BLaER1 (cell line): ENCODE results near the gene EDA.
"Not testable (repeated sequence)": the region's sequence is repeated elsewhere in the genome, so short reads cannot be mapped to it uniquely, and the experiment has no call there.

Experiments used
- H3K27ac ChIP-seq: shearing (Covaris generic); formaldehyde crosslinking; 2 replicates; pipeline ENCODE4 v1.8.1; 2022
- H3K27me3 ChIP-seq: shearing (Covaris generic); formaldehyde crosslinking; 2 replicates; pipeline ENCODE4 v1.8.1; 2022
- H3K36me3 ChIP-seq: shearing (Covaris generic); formaldehyde crosslinking; 2 replicates; pipeline ENCODE4 v1.8.1; 2022
- H3K4me1 ChIP-seq: shearing (Covaris generic); formaldehyde crosslinking; 2 replicates; pipeline ENCODE4 v1.8.1; 2022
- H3K4me2 ChIP-seq: shearing (Covaris generic); formaldehyde crosslinking; 2 replicates; pipeline ENCODE4 v1.8.1; 2022
- H3K4me3 ChIP-seq: shearing (Covaris generic); formaldehyde crosslinking; 2 replicates; pipeline ENCODE4 v1.8.1; 2022
- H3K9ac ChIP-seq: shearing (Covaris generic); formaldehyde crosslinking; 2 replicates; pipeline ENCODE4 v1.8.1; 2022
- H3K9me3 ChIP-seq: shearing (Covaris generic); formaldehyde crosslinking; 2 replicates; pipeline ENCODE4 v1.8.1; 2022
- H4K20me1 ChIP-seq: shearing (Covaris generic); formaldehyde crosslinking; 2 replicates; pipeline ENCODE4 v1.8.1; 2022
- Cebpa-rat ChIP-seq: shearing (Covaris generic); IDR thresholded peaks from 2 replicates; pipeline ENCODE4 v1.8.1; 2022

The EDA gene

DNA sequence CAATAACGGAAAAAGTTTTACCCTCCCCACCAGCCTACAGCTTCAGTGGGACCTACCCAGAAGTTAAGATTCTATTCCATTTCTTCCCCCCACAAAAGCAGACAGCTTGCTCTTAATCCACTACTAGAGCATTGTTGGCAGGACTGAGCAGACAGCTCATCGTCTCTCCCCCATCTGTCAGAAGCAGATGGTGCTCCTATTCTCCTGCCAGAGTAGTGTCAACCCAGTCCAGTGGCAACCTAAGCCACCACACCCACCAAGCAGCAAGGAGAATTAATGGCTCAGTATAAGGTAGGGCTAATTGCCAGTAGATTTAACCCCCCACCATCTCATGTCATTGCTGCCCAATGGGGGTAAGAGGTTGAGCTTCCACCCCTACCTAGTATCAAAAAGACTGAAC, 371.8 kb downstream of the EDA start:
- H3K9me3 ChIP-seq, result no peaks in the 10 kb centered on the region
- no peaks in the 10 kb centered on the region for H3K4me1 ChIP-seq
- H3K9ac ChIP-seq, result no peak overlapping the region
- no peak for TF ChIP-seq Cebpa-rat
- no peak overlapping the region for H3K27ac ChIP-seq
- H4K20me1 ChIP-seq, result no peaks in the 10 kb centered on the region
- H3K36me3 ChIP-seq, result no peaks in the 10 kb centered on the region
- no peak overlapping the region for H3K4me3 ChIP-seq
- no peak overlapping the region for H3K4me2 ChIP-seq
- peaks cover 20% of the 10 kb centered on the region for H3K27me3 ChIP-seq

DNA sequence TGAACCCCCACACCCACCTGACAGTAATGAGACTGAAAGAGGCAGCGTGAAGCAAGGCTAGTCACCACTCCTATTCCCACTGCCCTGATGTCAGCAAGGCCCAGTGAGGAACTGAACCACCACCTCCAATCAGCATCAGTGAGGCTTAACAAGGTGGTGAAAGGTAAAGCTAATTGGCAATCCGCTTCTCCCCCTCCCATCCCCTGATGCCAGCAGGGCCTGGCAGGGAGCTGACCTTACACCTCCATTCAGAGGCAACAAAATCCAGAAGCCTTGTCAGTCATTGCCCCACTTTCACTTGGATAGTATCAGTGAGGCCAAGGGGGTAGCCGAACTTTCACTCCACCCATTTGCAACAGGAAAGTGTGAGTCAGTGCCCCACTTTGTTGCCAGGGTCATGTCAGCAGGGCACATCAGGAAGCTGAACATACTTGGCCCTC, 373.1 kb downstream of the EDA start:
- H3K36me3 ChIP-seq, result no peaks in the 10 kb centered on the region
- H4K20me1 ChIP-seq, result no peaks in the 10 kb centered on the region
- no peak overlapping the region for H3K4me3 ChIP-seq
- H3K27ac ChIP-seq, result no peak overlapping the region
- no peaks in the 10 kb centered on the region for H3K9me3 ChIP-seq
- H3K4me1 ChIP-seq, result no peaks in the 10 kb centered on the region
- no peak overlapping the region for H3K9ac ChIP-seq
- no peak overlapping the region for H3K4me2 ChIP-seq
- peaks cover 24% of the 10 kb centered on the region for H3K27me3 ChIP-seq
- no peak for TF ChIP-seq Cebpa-rat

DNA sequence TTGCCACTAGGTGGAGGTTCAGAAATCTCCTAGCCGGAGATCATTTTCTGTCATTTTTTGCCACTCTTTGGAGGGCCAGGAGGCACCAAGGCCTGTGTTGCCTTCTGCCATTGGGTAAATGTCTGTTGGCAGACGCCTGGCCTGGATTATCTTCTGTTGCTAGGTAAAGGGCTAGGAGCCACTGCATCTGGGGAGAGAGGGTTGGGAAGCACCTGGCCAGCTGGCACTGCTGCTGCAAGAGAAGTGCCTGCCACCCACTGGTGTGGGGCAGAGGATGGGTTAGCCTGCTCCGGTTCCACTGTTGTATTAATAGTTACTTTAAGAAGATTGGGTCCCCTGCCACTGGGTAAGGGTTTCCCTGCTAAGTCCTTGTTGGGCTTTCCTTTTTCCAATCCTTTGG, 375.8 kb downstream of the EDA start:
- Histone ChIP-seq H3K36me3 (no peaks in the 10 kb centered on the region), H4K20me1 (no peaks in the 10 kb centered on the region), H3K27ac (no peak overlapping the region), H3K4me1 (no peaks in the 10 kb centered on the region), H3K4me3 (no peak overlapping the region), H3K4me2 (no peak overlapping the region), H3K27me3 (peaks cover 42% of the 10 kb centered on the region), H3K9me3 (no peaks in the 10 kb centered on the region), H3K9ac (no peak overlapping the region)
- TF ChIP-seq Cebpa-rat, result no peak

DNA sequence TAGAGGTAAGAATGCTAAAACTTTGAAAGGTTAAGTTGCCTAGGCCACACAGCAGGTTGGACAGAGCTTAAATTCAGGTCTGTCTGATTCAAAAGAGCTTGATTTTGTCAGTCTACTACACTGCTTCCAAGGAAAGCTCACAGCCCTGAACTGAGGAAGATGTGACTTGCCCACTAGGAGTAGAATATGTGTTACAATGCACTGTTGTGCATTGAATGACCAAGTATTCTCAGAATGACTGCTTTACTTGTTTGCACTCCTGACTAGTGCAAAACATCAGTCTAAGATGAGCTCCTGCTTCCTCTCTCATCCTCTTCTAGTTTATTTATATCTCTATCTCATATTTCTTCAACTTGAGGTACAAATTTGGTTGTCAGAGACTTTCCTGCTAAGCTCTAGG, 377.6 kb downstream of the EDA start:
- Histone ChIP-seq H3K4me1 (no peaks in the 10 kb centered on the region), H3K9me3 (no peaks in the 10 kb centered on the region), H4K20me1 (no peaks in the 10 kb centered on the region), H3K9ac (no peak overlapping the region), H3K4me3 (no peak overlapping the region), H3K36me3 (no peaks in the 10 kb centered on the region), H3K4me2 (no peak overlapping the region), H3K27ac (no peak overlapping the region), H3K27me3 (peaks cover 44% of the 10 kb centered on the region)
- no peak for TF ChIP-seq Cebpa-rat

DNA sequence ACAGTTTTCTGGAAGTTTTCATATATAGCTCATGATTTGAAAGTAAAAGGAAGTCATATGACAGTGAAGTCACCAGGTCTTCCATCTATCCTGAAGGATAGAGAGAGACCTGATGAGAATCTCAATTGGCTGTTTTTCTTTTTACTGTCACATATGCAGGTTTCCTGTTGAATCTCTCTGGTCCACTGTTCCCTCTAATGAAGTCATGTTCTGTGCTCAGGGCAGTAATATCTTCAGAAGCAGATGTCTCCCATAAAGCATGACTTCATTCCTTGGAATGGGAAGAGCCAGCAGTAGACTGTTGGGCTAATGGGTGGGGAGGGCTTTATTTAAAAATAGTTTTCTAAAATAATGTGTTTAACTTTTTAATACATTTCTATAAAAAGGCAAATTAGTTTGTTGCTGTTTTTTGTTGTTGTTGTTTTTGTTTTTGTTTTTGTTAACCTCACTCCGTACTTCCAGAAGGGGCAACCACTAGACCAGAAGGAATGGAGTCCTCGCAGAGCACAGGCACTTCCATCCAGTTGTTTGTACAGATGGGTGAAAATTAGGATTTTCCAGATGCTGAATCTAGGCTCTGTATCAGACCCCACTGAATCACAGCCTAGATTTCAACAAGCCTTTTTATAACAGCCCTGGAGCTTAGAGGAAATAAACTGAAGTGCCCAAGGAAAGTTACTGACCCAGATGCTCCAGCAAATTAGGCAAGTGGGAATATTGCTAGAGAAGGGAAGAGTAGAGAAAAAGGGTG, 379.6 kb downstream of the EDA start:
- no peak overlapping the region for H3K4me2 ChIP-seq
- H4K20me1 ChIP-seq, result no peaks in the 10 kb centered on the region
- TF ChIP-seq Cebpa-rat, result no peak
- no peaks in the 10 kb centered on the region for H3K36me3 ChIP-seq
- no peak overlapping the region for H3K9ac ChIP-seq
- H3K4me1 ChIP-seq, result no peaks in the 10 kb centered on the region
- no peak overlapping the region for H3K4me3 ChIP-seq
- H3K27ac ChIP-seq, result no peak overlapping the region
- H3K9me3 ChIP-seq, result no peaks in the 10 kb centered on the region
- peaks cover 34% of the 10 kb centered on the region for H3K27me3 ChIP-seq

DNA sequence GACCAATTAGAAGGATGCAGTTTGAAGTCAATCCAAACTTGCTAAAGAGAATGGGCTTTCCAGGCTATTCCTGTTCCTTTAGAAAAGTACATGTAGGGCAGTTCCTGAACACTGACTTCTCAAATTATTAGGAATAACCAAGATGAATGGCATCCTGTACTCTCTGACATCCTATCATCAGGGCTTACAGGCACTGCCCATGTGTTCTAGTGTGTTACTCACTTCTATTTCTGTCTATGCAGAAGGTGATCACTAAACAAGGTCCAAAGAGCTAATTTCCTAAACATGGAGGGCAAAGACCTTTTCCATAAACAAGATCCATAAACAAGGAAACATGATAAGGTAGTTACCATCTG, 380.2 kb downstream of the EDA start:
- no peaks in the 10 kb centered on the region for H3K4me1 ChIP-seq
- H3K4me3 ChIP-seq, result no peak overlapping the region

DNA sequence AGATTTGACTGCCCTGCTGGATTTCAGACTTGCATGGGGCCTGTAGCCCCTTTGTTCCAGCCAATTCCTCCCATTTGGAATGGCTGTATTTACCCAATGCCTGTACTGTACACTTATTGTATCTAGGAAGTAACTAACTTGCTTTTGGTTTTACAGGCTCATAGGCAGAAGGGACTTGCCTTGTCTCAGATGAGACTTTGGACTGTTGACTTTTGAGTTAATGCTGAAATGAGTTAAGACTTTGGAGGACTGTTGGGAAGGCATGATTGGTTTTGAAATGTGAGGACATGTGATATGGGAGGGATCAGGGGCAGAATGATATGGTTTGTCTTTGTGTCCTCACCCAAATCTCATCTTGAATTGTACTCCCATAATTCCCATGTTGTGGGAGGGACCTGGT, 382.4 kb downstream of the EDA start:
- H3K9ac ChIP-seq, H3K36me3 ChIP-seq, H4K20me1 ChIP-seq, H3K4me3 ChIP-seq, H3K27ac ChIP-seq, H3K4me1 ChIP-seq, H3K9me3 ChIP-seq, H3K4me2 ChIP-seq: not testable (repeated sequence)
- peaks cover 45% of the 10 kb centered on the region for H3K27me3 ChIP-seq

More for the DNA sequence above, 380.2 kb downstream of the EDA start:
- TF ChIP-seq Cebpa-rat, result no peak
- Histone ChIP-seq H3K27me3 (peaks cover 34% of the 10 kb centered on the region), H3K9me3 (no peaks in the 10 kb centered on the region), H3K9ac (no peak overlapping the region), H4K20me1 (no peaks in the 10 kb centered on the region), H3K27ac (no peak overlapping the region), H3K4me2 (no peak overlapping the region), H3K36me3 (no peaks in the 10 kb centered on the region)

DNA sequence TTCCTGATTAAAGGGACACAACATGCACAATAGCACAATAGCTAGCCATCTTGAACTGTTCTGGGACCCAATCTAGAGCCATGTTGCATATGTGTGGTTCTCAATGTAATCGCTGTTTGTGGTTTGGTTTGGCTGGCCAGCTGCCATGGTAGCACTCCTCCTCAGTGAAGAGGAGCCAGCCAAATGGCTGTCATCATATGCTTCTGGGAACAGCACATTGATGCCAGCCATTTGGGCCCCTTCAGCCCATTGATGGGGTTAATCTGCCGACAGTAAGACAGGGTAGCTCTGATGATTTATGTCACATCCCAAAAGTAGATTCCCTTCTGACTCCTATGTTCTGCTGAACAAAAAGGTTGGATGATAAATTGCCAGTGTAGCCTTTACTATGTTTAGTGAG, 385.4 kb downstream of the EDA start:
- no peak for TF ChIP-seq Cebpa-rat
- H3K27ac ChIP-seq, result no peak overlapping the region
- H3K27me3 ChIP-seq, result peaks cover 35% of the 10 kb centered on the region
- H4K20me1 ChIP-seq, result no peaks in the 10 kb centered on the region
- H3K9ac ChIP-seq, result no peak overlapping the region
- no peak overlapping the region for H3K4me3 ChIP-seq
- H3K4me2 ChIP-seq, result no peak overlapping the region
- no peaks in the 10 kb centered on the region for H3K4me1 ChIP-seq
- no peaks in the 10 kb centered on the region; the same call in 1 of the 2 replicates for H3K9me3 ChIP-seq
- no peaks in the 10 kb centered on the region for H3K36me3 ChIP-seq

DNA sequence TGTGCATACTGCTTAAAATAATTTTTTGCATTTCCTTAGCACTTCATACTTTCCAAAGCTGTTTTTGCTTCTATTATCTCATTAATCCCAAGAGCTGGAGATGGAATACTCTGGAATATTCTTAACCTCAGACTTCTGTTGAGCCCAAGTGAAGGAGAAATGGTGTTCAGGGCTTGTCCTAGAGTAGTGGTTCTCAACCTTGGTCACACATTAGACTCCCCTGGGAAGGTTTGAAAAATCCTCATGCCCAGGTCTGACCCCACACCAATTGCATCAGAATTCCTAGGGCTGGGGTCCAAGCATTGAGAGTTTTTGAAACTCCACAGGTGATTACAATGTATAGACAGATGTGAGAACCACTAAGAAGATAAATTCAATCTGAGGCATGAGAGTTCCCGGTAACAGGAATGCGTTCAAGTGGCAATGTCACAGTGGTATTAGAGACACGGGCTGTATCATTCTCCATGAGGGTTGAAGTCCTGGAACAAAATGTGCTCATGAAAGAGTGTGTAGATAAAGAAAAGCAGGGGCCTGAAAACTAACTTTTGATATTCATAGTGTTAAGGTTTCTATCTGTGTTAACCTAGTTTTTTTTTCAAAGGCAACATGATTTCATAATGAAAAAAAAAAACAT, 385.9 kb downstream of the EDA start:
- Histone ChIP-seq H3K27me3 (peaks cover 31% of the 10 kb centered on the region), H3K4me2 (no peak overlapping the region), H3K4me1 (no peaks in the 10 kb centered on the region), H3K9ac (no peak overlapping the region), H3K4me3 (no peak overlapping the region), H3K36me3 (no peaks in the 10 kb centered on the region), H3K9me3 (no peaks in the 10 kb centered on the region; the same call in 1 of the 2 replicates), H3K27ac (no peak overlapping the region), H4K20me1 (no peaks in the 10 kb centered on the region)
- TF ChIP-seq Cebpa-rat, result no peak

DNA sequence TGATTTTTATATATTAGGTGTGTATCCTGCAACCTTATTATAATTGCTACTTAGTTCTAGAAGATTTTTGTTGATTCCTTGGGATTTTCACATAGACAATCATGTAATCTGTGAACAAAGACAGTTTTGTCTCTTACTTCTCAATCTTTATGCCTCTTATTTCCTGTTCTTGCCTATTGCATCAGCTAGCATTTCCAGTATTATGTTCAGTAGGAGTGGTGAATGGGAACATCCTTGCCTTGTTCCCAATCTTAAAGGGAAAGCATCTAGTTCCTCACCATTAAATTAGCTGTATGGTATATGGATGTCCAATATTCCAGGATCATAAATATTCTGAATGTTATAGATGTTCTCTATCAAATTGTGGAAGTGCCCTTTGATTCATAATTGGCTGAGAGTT, 392.0 kb downstream of the EDA start:
- TF ChIP-seq Cebpa-rat, result no peak
- no peaks in the 10 kb centered on the region; the same call in 1 of the 2 replicates for H3K9me3 ChIP-seq
- no peak overlapping the region for H3K4me2 ChIP-seq

DNA sequence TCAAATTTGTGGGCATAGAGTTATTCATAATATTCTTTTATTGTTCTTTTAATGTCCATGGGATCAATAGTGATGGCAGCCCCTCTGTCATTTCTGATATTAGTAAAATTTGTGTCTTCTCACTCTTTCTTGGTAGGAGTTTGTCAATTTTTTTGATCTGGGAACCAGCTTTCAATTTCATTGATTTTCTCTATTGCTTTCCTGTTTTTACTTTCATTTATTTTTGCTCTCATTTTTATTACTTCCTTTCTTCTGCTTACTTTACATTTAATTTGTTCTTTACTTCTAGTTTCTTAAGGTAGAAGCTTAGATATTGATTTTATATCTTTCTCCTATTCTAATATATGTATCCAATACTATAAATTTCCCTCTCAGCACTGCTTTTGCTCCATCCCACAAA, 393.1 kb downstream of the EDA start:
- Histone ChIP-seq H3K9me3 (no peaks in the 10 kb centered on the region; the same call in 1 of the 2 replicates), H3K4me1 (no peaks in the 10 kb centered on the region), H3K4me3 (no peak overlapping the region), H4K20me1 (no peaks in the 10 kb centered on the region), H3K9ac (no peak overlapping the region), H3K27me3 (peaks cover 64% of the 10 kb centered on the region), H3K27ac (no peak overlapping the region), H3K4me2 (no peak overlapping the region), H3K36me3 (no peaks in the 10 kb centered on the region)
- TF ChIP-seq Cebpa-rat, result no peak

More for the DNA sequence above, 392.0 kb downstream of the EDA start:
- H3K4me3 ChIP-seq, result no peak overlapping the region
- H3K27me3 ChIP-seq, result peaks cover 59% of the 10 kb centered on the region
- no peak overlapping the region for H3K27ac ChIP-seq
- no peaks in the 10 kb centered on the region for H3K4me1 ChIP-seq
- H3K9ac ChIP-seq, result no peak overlapping the region
- H3K36me3 ChIP-seq, result no peaks in the 10 kb centered on the region
- no peaks in the 10 kb centered on the region for H4K20me1 ChIP-seq
